ENCODE results near the gene AZU1.

The AZU1 gene

DNA sequence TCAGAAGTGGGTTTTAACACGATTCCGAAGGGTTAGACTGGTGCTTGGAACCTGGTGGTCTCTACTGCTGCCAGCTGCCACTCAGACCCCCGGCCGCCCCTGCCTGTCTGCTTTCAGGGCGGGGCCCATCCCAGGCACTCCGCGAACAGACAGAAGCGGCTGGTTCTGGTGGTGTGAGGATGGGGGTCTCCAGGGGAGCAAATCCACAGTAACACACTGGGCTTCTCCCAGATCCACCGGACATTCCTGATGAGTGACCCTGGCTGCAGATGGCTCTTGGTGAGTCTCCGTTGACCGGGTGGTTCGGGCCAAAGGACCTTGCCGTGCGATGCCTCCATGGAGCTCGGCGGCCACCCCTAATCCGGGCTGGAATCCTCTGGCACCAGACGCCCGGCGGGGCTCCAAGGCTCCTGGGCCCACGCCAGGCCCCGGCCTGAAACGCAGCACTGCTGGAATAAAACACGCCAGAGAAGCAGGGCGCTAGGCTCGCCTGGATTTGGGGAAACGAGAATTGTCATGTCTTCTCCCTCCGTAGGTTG is 32.5 kb upstream of the AZU1 start:
- no peaks in the 10 kb centered on the region for H3K9me3 ChIP-seq (ENCODE audit: control insufficient read depth, insufficient read depth, low read length)
- H3K27me3 ChIP-seq (ENCODE audit: control insufficient read depth, low read length), result no peaks in the 10 kb centered on the region
- H3K27ac ChIP-seq (ENCODE audit: low read depth, low read length), result no peak overlapping the region
- no peak for TF ChIP-seq EZH2phosphoT487 (IDR thresholded peaks at IDR 0.05; ENCODE audit: borderline replicate concordance, low read length)
- TF ChIP-seq CTCF (IDR thresholded peaks at IDR 0.05; ENCODE audit: low read depth, low read length, poor library complexity, severe bottlenecking), result no peak
- H3K4me2 ChIP-seq (ENCODE audit: low read length), result no peak overlapping the region
- peaks cover 20% of the 10 kb centered on the region for H3K4me1 ChIP-seq (ENCODE audit: control insufficient read depth, low read length)
- no peaks in the 10 kb centered on the region for H3F3A ChIP-seq (ENCODE audit: control insufficient read depth, insufficient read depth)
- peaks cover 36% of the 10 kb centered on the region for H3K79me2 ChIP-seq (ENCODE audit: control insufficient read depth, low read length)
- no peak overlapping the region for H3K4me3 ChIP-seq (ENCODE audit: low read length)
- peaks cover 22% of the 10 kb centered on the region for H3K36me3 ChIP-seq (ENCODE audit: control insufficient read depth, low read length)
- H3K9me2 ChIP-seq (replicated peaks; ENCODE audit: control insufficient read depth, low read length), result no peaks in the 10 kb centered on the region
- H4K20me1 ChIP-seq (ENCODE audit: control insufficient read depth, insufficient read depth, low read depth, low read length), result peaks cover 21% of the 10 kb centered on the region

DNA sequence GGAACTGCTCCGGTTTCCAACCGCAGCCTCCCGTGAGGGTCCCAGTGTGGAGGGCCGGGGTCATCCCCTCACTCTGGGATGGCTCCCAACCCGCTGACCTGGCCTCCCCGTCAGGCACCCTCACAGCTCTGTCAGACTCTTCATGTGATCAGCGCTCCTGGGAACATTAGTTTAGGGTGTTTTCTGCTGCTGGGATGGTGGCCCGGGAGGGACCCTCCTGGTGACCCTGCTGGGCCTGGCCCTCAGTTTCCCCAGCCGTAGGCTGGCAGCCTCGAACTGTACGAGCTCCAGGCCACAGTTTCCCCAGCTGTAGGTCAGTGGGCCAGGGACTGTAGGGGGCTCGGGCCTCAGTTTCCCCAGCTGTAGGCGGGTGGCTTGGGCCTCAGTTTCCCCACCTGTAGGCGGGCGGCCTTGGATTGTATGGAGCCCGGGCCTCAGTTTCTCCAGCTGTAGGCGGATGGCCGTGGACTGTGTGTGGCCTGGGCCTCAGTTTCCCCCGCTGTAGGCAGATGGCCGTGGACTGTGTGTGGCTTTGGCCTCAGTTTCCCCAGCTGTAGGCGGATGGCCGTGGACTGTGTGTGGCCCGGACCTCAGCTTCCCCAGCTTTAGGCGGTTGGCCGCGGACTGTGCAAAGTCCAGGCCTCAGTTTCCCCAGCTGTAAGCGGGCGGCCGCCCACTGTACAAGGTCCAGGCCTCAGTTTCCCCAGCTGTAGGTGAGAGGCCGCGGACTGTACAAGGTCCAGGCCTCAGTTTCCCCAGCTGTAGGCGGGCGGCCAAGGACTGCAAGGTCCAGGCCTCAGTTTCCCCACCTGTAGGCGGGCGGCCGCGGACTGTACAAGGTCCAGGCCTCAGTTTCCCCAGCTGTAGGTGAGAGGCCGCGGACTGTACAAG is 31.7 kb upstream of the AZU1 start:
- Histone ChIP-seq H3K27ac (ENCODE audit: low read depth, low read length) (no peak overlapping the region), H3K9me2 (replicated peaks; ENCODE audit: control insufficient read depth, low read length) (no peaks in the 10 kb centered on the region), H4K20me1 (ENCODE audit: control insufficient read depth, insufficient read depth, low read depth, low read length) (peaks cover 28% of the 10 kb centered on the region), H3K27me3 (ENCODE audit: control insufficient read depth, low read length) (no peaks in the 10 kb centered on the region), H3K4me3 (ENCODE audit: low read length) (peak overlapping the region; percentile 95), H3K4me1 (ENCODE audit: control insufficient read depth, low read length) (peaks cover 25% of the 10 kb centered on the region), H3F3A (ENCODE audit: control insufficient read depth, insufficient read depth) (no peaks in the 10 kb centered on the region), H3K9me3 (ENCODE audit: control insufficient read depth, insufficient read depth, low read length) (no peaks in the 10 kb centered on the region), H3K4me2 (ENCODE audit: low read length) (peak overlapping the region; percentile 89), H3K79me2 (ENCODE audit: control insufficient read depth, low read length) (peaks cover 44% of the 10 kb centered on the region), H3K36me3 (ENCODE audit: control insufficient read depth, low read length) (peaks cover 30% of the 10 kb centered on the region)
- TF ChIP-seq EZH2phosphoT487 (IDR thresholded peaks at IDR 0.05; ENCODE audit: borderline replicate concordance, low read length), result no peak
- TF ChIP-seq CTCF (IDR thresholded peaks at IDR 0.05; ENCODE audit: low read depth, low read length, poor library complexity, severe bottlenecking), result no peak

DNA sequence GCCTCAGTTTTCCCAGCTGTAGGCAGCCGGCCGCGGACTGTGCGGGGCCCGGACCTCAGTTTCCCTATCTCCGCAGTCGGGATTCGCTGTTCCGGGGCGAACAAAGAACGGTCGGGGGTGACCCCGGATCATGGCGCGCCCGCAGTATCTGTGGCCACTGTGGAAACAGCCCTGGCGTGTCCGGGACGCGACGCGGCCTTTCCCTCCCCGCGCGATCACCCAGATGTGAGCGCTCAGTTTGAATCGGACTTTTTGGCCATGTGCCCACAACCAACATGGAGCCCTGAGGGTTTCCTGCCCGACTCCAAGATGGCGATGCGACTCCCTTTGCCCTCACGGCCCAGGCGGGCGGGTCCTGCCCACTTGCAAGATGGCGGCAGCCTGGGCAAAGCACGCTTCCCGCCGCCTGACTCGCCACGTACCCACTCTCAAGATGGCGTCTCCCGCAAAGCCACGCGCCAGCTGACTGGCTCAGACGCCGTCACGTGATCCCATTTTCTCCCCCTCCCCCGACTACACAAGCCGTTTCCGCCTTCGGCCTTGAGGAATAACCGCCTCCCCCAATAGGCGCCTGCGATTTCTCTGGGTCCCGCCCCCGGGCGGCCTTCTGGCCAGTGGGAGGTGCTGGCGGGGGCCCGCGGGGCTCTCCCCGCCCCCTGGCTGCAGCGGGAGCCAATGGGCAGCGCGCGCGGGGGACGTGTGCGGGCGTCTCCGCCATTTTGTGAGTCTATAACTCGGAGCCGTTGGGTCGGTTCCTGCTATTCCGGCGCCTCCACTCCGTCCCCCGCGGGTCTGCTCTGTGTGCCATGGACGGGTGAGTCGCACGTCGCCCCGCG is 30.7 kb upstream of the AZU1 start, which contains the start of gene PTBP1:
TSS of gene PTBP1 (plus strand) at position 761 of the 836 bp plus-strand sequence. CDS start at position 807, 46 bp downstream.
- Histone ChIP-seq H3K9me3 (ENCODE audit: control insufficient read depth, insufficient read depth, low read length) (no peaks in the 10 kb centered on the region), H3K4me3 (ENCODE audit: low read length) (peak within 1 kb of the TSS; percentile 95), H3K27ac (ENCODE audit: low read depth, low read length) (peak within 1 kb of the TSS; percentile 71), H3K79me2 (ENCODE audit: control insufficient read depth, low read length) (peaks cover 54% of the 10 kb centered on the region), H3K9me2 (replicated peaks; ENCODE audit: control insufficient read depth, low read length) (no peaks in the 10 kb centered on the region), H3F3A (ENCODE audit: control insufficient read depth, insufficient read depth) (no peaks in the 10 kb centered on the region), H3K4me1 (ENCODE audit: control insufficient read depth, low read length) (peaks cover 25% of the 10 kb centered on the region), H3K36me3 (ENCODE audit: control insufficient read depth, low read length) (peaks cover 40% of the 10 kb centered on the region), H4K20me1 (ENCODE audit: control insufficient read depth, insufficient read depth, low read depth, low read length) (peaks cover 38% of the 10 kb centered on the region), H3K4me2 (ENCODE audit: low read length) (peak within 1 kb of the TSS; percentile 89), H3K27me3 (ENCODE audit: control insufficient read depth, low read length) (no peaks in the 10 kb centered on the region)
- no peak for TF ChIP-seq CTCF (IDR thresholded peaks at IDR 0.05; ENCODE audit: low read depth, low read length, poor library complexity, severe bottlenecking)
- no peak for TF ChIP-seq EZH2phosphoT487 (IDR thresholded peaks at IDR 0.05; ENCODE audit: borderline replicate concordance, low read length)
